HG03097 (cell line): Measurements from ENCODE around the gene LDLRAD2.
"Not testable (repeated sequence)": the region's sequence is repeated elsewhere in the genome, so short reads cannot be mapped to it uniquely, and the experiment has no call there.

Experiments used
- ATAC-seq: cut with Tn5 transposase; IDR thresholded peaks from one replicate; pipeline ENCODE4 v1.9.1; 2021; ENCODE audit not compliant: unreplicated experiment, low FRiP score

LDLRAD2 gene

GRCh38 chr1:21811875-21812305 lies at the start of gene LDLRAD2:
TSS of gene LDLRAD2 (plus strand) at chr1:21812265. CDS start at chr1:21812452, 187 bp downstream.
- no peak for ATAC-seq

GRCh38 chr1:21763236-21763635 lies 48.8 kb upstream of the LDLRAD2 start:
- ATAC-seq = no peak

- ATAC-seq = no peak
These were observed 48.2 kb upstream of the LDLRAD2 start for GRCh38 chr1:21763694-21764419.

GRCh38 chr1:21764615-21765423 lies 47.2 kb upstream of the LDLRAD2 start:
- no peak for ATAC-seq

GRCh38 chr1:21766210-21766609 lies 45.9 kb upstream of the LDLRAD2 start:
- no peak for ATAC-seq

- not testable (repeated sequence) for ATAC-seq
These were observed 45.0 kb upstream of the LDLRAD2 start for GRCh38 chr1:21767106-21767505.

GRCh38 chr1:21770201-21770600 lies 41.9 kb upstream of the LDLRAD2 start:
- ATAC-seq = no peak

- not testable (repeated sequence) for ATAC-seq
These were observed 41.5 kb upstream of the LDLRAD2 start for GRCh38 chr1:21770602-21771001.

GRCh38 chr1:21771672-21772071 lies 40.4 kb upstream of the LDLRAD2 start:
- not testable (repeated sequence) for ATAC-seq

- ATAC-seq = peak; percentile 62
These were observed 38.5 kb upstream of the LDLRAD2 start for GRCh38 chr1:21773585-21773984.

- no peak for ATAC-seq
These were observed 37.1 kb upstream of the LDLRAD2 start for GRCh38 chr1:21774835-21775549.

GRCh38 chr1:21775550-21775914 lies 36.5 kb upstream of the LDLRAD2 start:
- ATAC-seq = no peak

GRCh38 chr1:21775985-21776562 lies 36.0 kb upstream of the LDLRAD2 start:
- ATAC-seq = no peak

- not testable (repeated sequence) for ATAC-seq
These were observed 35.1 kb upstream of the LDLRAD2 start for GRCh38 chr1:21776925-21777324.

- ATAC-seq = no peak
These were observed 33.7 kb upstream of the LDLRAD2 start for GRCh38 chr1:21778405-21778727.

GRCh38 chr1:21779613-21780521 lies 32.2 kb upstream of the LDLRAD2 start:
- no peak for ATAC-seq

GRCh38 chr1:21781815-21782348 lies 30.2 kb upstream of the LDLRAD2 start:
- ATAC-seq = peak; percentile 12

- ATAC-seq = peak; percentile 18
These were observed 29.7 kb upstream of the LDLRAD2 start for GRCh38 chr1:21782349-21782867.

- ATAC-seq = peak; percentile 61
These were observed 29.0 kb upstream of the LDLRAD2 start, which contains the start of gene USP48 for GRCh38 chr1:21782868-21783678. TSS of gene USP48 (minus strand) at chr1:21783149. CDS start at chr1:21782957, 192 bp downstream.
